ENCODE measurements around the gene GAS7. TPM values are rescaled to one million over a fixed set of nuclear protein-coding genes. Genes with fewer than 3 reads are reported as not detected.

Gene GAS7
- total RNA-seq, 1 donor from 2014 or later = 78.0 TPM

DNA sequence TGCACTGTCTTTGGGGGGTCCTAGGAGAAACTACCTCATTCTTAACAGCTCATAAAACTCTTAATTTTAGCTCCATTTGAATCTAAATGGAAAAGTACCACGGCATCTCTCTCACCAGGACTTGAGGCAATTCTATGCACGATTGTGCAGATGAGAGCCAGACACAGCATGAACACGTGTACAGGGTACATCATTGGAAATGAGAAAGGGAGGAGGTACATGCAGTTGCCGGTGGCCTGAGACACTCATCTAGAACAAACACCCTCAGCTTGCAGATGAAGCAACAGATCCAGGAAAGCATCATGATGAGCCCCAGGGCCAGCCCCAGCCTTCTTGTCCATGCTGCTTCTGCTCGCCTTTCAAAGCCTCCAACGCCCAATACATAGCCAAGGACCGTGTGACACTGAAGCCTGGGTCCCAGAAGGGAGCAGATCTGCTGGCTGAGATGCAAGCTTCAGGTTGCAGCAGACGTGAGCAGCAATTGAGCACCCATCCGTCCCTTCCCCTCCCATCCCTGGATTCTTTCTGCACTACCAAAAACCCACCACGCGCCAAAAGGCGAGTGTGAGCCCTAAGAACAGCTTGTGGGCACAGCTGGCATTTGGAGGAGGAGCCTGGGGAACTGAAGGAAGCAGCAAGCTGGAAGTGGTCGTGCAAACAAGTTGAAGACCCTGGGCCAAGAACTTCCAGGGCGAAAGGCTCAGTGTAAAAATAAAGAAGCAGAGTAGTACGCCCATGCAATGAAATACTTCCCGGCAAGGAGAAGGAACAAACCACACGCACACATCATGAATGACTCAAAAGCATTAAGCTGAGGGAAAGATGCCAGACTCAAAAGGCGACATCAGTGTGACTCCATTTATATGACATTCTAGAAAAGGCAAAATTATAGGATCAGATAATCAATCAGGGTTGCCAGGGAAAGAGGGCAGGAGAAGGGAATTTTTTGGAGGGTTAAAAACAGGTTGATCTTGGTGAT lies 286.0 kb downstream of the GAS7 start:
- H3K4me3 ChIP-seq = no peak overlapping the region
- no peak for DNase-seq (ENCODE audit: low spot score in 2 of 2)
- intact Hi-C loops (cut with DNase I) = no loop called here
- H3K27ac ChIP-seq = no peak overlapping the region
- H3K4me1 ChIP-seq = no peaks in the 10 kb centered on the region
- no peaks in the 10 kb centered on the region for H3K36me3 ChIP-seq
- H3K27me3 ChIP-seq = no peaks in the 10 kb centered on the region
- TF ChIP-seq, protein P1, sequence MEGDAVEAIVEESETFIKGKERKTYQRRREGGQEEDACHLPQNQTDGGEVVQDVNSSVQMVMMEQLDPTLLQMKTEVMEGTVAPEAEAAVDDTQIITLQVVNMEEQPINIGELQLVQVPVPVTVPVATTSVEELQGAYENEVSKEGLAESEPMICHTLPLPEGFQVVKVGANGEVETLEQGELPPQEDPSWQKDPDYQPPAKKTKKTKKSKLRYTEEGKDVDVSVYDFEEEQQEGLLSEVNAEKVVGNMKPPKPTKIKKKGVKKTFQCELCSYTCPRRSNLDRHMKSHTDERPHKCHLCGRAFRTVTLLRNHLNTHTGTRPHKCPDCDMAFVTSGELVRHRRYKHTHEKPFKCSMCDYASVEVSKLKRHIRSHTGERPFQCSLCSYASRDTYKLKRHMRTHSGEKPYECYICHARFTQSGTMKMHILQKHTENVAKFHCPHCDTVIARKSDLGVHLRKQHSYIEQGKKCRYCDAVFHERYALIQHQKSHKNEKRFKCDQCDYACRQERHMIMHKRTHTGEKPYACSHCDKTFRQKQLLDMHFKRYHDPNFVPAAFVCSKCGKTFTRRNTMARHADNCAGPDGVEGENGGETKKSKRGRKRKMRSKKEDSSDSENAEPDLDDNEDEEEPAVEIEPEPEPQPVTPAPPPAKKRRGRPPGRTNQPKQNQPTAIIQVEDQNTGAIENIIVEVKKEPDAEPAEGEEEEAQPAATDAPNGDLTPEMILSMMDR (IDR thresholded peaks at IDR 0.05) = no peak
- H3K9me3 ChIP-seq = no peaks in the 10 kb centered on the region

DNA sequence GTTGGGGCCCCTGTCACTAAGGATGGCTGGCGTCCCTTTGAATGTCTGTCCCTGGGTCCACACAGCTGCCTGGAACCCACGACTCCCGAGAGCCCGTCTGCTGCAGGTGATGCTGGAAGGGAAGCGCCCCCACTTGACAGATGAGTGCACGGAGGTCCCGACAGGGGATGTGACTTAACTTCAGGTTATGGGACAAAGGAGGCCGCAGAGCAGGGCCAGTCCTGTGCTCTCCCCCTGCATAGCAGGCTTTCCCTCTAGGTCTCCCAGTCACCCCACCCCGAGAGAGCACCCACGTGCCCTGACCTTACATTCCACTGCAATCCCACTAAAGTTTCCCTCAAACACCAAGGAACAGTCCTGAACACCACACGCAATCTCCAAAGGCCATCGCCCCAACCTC lies 287.3 kb downstream of the GAS7 start:
- TF ChIP-seq, protein P1 (IDR thresholded peaks at IDR 0.05) = no peak
- Histone ChIP-seq H3K36me3 (no peaks in the 10 kb centered on the region), H3K27me3 (no peaks in the 10 kb centered on the region), H3K9me3 (no peaks in the 10 kb centered on the region), H3K27ac (no peak overlapping the region), H3K4me3 (no peak overlapping the region), H3K4me1 (no peaks in the 10 kb centered on the region)
- DNase-seq (ENCODE audit: low spot score in 2 of 2) = no peak
- intact Hi-C loops (cut with DNase I) = no loop called here

DNA sequence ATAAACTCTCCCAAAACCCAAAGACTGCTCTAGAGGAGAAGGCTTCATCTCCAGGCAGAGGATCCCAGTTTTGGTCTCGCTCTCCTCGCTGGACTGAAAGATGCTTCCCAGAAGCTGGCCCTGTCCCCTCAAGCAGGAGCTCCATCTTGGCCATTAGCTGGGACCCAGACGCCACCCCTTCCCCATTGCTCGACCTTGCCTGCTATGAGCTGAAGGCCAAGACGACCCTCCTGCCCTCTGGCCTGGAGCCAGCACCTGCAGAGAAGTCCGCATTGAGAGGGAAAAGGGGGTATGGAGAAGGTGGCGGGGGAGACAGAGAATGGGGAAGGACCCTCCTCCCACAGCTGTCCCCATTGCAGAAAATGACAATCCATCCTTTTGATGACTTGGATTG lies 289.8 kb downstream of the GAS7 start:
- intact Hi-C loops (cut with DNase I) = no loop called here

DNA sequence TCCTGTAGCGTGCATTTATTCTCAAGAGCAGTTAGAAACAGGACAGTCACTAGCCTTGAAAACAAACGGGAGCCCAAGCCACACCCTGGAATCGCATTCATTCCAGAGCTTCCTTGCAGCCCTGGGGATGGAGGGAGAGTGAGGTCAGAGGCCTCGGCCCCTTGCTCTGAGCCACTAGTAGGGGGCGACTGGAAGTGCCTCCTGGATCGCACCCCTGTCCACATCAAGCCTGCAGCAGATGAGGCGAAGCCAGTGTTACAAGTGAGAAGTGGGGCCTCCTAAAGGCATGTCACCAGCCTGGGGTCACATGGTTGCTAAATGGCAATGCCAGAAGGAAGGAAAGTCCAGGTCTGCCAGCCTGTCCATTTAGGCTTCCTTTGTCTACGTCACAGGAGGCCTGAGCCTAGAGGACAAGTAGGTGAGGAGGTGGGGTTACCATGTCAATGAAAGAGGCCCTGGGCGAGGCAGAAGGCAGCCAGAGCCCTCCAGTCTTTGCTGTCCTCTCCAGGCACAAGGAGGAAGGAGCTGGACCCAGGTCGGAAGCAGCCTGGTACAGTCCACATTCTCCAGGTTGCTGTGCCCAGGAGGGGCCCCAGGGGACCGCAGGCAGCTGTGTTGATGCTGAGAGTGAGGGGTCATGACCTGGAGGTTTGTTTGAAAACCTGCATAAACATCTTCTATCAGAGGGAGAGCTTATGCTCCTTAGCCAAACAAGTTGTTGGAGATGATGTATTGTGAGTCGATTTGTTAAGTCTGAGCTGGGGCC lies 290.3 kb downstream of the GAS7 start:
- H3K4me3 ChIP-seq = no peak overlapping the region
- TF ChIP-seq, protein P1 (IDR thresholded peaks at IDR 0.05) = no peak
- no peaks in the 10 kb centered on the region for H3K9me3 ChIP-seq
- H3K27ac ChIP-seq = no peak overlapping the region
- no peaks in the 10 kb centered on the region for H3K4me1 ChIP-seq
- no peaks in the 10 kb centered on the region for H3K36me3 ChIP-seq
- DNase-seq (ENCODE audit: low spot score in 2 of 2) = no peak
- H3K27me3 ChIP-seq = no peaks in the 10 kb centered on the region
- intact Hi-C loops (cut with DNase I) = no loop called here

More for the DNA sequence above, 289.8 kb downstream of the GAS7 start:
- TF ChIP-seq, protein P1 (IDR thresholded peaks at IDR 0.05) = no peak
- Histone ChIP-seq H3K27me3 (no peaks in the 10 kb centered on the region), H3K9me3 (no peaks in the 10 kb centered on the region), H3K36me3 (no peaks in the 10 kb centered on the region), H3K27ac (no peak overlapping the region), H3K4me1 (no peaks in the 10 kb centered on the region), H3K4me3 (no peak overlapping the region)
- no peak for DNase-seq (ENCODE audit: low spot score in 2 of 2)

DNA sequence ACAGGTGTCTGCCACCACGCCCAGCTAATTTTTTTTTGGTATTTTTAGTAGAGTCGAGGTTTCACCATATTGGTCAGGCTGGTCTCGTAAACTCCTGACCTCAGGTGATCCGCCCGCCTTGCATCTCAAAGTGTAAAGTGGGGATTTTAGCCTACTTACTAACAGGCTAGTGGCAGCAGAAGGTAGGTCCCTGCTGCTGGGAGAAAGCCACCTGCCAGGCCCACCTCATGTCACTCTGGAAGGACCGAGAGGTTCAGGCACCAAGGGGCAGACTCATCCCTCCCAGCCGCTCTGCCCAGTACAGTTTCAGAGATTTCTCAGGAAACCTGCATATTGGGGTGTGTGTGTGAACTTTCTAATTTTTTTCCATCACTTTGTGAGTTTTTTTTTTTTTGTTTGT lies 291.3 kb downstream of the GAS7 start:
- no peaks in the 10 kb centered on the region for H3K9me3 ChIP-seq
- intact Hi-C loops (cut with DNase I) = no loop called here

More for the DNA sequence above, 291.3 kb downstream of the GAS7 start:
- H3K27me3 ChIP-seq = no peaks in the 10 kb centered on the region
- TF ChIP-seq, protein P1 (IDR thresholded peaks at IDR 0.05) = no peak
- H3K4me1 ChIP-seq = no peaks in the 10 kb centered on the region
- H3K36me3 ChIP-seq = no peaks in the 10 kb centered on the region
- no peak overlapping the region for H3K4me3 ChIP-seq
- no peak overlapping the region for H3K27ac ChIP-seq
- no peak for DNase-seq (ENCODE audit: low spot score in 2 of 2)

All from ascending aorta (tissue), 2 donors.